Iris pigment epithelial cell (primary cell): ENCODE measurements around the gene ABCA9.
"Not testable (repeated sequence)": the region's sequence is repeated elsewhere in the genome, so short reads cannot be mapped to it uniquely, and the experiment has no call there.

Experiments
- DNase-seq: peaks from one replicate; pipeline ENCODE4 v3.0.0-alpha.2; 2011; ENCODE audit warnings: low read depth

Gene ABCA9, protein sequence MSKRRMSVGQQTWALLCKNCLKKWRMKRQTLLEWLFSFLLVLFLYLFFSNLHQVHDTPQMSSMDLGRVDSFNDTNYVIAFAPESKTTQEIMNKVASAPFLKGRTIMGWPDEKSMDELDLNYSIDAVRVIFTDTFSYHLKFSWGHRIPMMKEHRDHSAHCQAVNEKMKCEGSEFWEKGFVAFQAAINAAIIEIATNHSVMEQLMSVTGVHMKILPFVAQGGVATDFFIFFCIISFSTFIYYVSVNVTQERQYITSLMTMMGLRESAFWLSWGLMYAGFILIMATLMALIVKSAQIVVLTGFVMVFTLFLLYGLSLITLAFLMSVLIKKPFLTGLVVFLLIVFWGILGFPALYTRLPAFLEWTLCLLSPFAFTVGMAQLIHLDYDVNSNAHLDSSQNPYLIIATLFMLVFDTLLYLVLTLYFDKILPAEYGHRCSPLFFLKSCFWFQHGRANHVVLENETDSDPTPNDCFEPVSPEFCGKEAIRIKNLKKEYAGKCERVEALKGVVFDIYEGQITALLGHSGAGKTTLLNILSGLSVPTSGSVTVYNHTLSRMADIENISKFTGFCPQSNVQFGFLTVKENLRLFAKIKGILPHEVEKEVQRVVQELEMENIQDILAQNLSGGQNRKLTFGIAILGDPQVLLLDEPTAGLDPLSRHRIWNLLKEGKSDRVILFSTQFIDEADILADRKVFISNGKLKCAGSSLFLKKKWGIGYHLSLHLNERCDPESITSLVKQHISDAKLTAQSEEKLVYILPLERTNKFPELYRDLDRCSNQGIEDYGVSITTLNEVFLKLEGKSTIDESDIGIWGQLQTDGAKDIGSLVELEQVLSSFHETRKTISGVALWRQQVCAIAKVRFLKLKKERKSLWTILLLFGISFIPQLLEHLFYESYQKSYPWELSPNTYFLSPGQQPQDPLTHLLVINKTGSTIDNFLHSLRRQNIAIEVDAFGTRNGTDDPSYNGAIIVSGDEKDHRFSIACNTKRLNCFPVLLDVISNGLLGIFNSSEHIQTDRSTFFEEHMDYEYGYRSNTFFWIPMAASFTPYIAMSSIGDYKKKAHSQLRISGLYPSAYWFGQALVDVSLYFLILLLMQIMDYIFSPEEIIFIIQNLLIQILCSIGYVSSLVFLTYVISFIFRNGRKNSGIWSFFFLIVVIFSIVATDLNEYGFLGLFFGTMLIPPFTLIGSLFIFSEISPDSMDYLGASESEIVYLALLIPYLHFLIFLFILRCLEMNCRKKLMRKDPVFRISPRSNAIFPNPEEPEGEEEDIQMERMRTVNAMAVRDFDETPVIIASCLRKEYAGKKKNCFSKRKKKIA (N-terminal part only)

DNA sequence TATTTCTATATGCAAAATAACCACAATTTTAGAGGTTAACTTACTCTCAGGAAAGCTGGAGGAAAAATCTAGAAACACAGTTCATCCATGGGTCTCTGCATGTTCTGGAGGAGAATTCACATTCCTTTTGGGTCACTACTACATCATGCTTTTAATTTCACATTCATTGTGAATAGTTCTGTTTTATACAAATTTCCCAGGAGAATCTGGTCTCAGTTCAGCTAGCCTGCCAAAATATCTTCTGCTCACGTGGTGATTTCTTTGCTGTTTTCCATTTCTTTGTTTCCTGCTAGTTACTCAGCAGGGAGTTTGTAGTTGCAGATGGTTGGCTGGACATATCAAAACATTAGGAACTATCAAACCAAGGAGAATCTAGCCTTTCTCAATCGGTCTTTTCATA lies at the start of gene ABCA9:
TSS of gene ABCA9 (minus strand) at position 106 of the 400 bp plus-strand sequence. CDS start 9,801 bp downstream, outside the sequence.
- DNase-seq = peak; percentile 49

- no peak for DNase-seq
Measured at GRCh38 chr17:69105907-69106730, 45.4 kb upstream of the ABCA9 start.

DNA sequence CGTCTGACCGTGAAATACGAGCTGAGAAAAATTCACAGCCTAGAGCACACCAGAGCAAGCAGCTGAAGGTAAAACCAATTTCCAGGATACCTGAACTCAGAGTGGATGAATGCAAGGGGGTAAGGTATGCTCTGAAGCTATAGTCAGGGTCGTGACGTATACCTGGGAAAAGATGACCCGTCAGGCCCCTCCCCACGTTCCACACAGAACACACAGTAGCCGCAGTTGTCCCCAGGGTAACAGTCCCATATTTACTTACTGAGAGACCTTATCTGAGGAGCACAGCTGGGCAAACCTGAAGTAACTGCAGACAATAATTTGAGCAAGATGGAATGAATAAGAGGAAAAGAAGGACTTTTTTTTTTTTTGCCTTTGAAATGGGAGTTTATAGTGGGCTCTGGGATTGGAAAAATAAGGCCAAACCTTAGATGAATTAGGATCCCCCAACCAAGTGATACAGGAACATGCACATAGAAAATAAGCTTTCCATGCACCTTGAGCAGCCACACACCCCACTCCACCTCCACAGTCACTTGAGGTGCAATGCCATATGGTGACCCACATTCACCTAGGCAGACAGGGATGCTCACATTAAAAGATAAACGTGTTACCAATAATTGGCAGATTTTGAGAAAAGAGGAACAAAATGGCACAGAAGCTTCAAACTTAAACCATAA lies 43.0 kb upstream of the ABCA9 start:
- DNase-seq = no peak

DNA sequence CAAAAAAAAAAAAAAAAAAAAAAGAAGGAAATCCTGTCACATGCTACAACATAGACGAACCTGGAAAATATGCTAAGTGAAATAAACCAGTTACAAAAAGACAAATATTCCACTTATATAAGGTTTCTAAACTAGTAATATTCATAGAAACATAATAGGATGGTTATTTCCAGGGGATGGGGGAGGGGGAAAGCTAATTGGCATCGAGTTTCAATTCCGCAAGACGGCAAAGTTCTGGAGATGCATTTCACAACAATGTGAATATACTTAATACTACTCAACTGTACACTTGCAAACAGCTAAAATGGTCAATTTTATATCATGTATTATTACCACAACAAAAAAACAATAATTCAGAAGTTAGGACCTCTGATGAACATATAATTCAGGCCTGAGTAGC lies 37.9 kb upstream of the ABCA9 start:
- DNase-seq = no peak

GRCh38 chr17:69096541-69096940 lies 35.8 kb upstream of the ABCA9 start:
- no peak for DNase-seq

DNA sequence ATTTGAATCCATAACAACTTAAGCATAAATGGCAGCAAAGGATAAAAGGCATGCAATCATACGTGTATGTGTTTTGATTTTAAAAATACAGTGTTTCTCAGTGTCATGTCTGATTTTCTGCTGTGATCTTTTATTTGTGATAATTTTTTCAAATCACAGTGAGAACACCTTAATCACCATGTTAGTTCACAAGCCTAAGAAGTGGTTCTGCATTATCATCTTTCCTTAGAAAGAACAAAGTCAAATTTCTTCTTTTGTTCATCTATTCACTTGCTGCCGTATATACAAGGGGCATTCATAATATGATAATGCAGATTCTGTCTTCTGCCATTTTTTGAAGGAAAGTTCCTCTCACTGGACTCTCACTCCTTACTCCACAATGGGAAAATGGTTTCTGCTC lies 33.3 kb upstream of the ABCA9 start:
- no peak for DNase-seq

GRCh38 chr17:69093279-69093789 lies 32.6 kb upstream of the ABCA9 start:
- DNase-seq = peak; percentile 12

DNA sequence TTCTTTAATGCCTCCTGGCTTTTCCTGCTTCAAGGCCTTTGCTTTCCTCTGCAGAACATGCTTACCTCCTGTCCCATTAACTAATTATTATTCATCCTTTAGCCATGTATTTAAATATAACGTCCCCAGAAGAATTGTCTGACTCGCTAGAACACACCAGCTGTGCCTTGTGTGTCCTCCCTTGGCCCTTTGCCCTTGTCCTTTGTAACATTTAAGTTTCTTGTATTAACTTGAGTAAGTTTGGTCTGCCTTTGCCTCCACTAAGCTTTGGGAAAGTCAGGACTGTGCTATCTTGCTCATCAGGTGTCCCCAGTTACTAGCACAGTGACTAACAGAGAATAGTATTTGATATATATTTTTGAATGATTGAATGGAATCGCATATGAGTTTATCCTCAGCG lies 29.6 kb upstream of the ABCA9 start:
- DNase-seq = no peak

DNA sequence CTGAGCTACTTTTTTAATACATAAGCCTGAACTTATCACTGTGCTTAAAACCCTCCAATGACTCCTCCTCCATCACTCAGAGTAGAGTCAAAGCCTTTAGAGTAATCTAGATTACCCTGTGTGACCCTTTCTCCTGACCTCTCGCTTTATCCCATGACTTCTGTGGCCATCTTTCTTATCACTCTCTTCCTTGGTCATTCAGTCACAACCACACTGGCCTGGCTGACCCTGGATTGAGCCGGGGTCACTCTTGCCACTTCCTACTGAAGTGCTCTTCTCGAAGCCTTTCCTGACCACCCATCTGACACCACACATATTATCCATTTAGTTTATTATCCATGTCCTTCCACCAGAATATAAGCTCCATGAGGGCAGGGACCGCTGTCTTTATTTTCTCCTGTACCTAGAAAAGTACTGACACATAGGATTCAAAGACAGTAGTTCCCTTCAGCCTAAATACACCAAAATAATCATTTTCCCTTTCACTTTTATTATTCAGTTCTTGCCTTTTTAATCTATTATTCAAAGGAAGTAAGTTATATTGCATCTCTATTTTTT lies 28.0 kb upstream of the ABCA9 start:
- DNase-seq = no peak

GRCh38 chr17:69086641-69087040 lies 25.9 kb upstream of the ABCA9 start:
- DNase-seq = no peak

- DNase-seq = peak; percentile 17
Measured at GRCh38 chr17:69084911-69085310, 24.2 kb upstream of the ABCA9 start.

- DNase-seq = no peak
Measured at GRCh38 chr17:69082696-69083095, 22.0 kb upstream of the ABCA9 start.

- no peak for DNase-seq
Measured at GRCh38 chr17:69078864-69079263, 18.1 kb upstream of the ABCA9 start.

GRCh38 chr17:69075823-69076222 lies 15.1 kb upstream of the ABCA9 start:
- DNase-seq = no peak

GRCh38 chr17:69073392-69073791 lies 12.7 kb upstream of the ABCA9 start:
- DNase-seq = not testable (repeated sequence)

DNA sequence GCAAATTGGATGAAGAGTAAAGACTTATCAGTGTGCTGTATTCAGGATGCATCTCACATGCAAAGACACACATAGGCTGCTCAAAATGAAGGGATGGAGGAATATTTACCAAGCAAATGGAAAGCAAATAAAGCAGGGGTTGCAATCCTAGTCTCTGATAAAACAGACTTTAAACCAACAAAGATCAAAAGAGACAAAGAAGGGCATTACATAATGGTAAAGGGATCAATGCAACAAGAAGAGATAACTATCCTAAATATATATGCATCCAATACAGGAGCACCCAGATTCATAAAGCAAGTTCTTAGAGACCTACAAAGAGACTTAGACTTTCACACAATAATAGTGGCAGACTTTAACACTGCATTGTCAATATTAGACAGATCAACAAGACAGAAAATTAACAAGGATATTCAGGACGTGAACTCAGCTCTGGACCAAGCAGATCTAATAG lies 12.1 kb upstream of the ABCA9 start:
- not testable (repeated sequence) for DNase-seq

DNA sequence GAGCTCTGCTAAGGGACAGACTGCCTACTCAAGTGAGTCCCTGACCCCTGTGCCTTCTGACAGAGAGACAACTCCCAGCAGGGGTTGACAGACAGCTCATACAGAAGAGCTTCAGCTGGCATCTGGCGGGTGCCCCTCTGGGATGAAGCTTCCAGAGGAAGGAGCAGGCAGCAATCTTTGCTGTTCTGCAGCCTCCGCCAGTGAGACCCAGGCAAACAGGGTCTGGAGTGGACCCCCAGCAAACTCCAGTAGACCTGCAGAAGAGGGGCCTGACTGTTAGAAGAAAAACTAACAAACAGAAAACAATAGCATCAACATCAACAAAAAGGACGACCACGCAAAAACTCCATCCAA lies 10.5 kb upstream of the ABCA9 start:
- DNase-seq = not testable (repeated sequence)

DNA sequence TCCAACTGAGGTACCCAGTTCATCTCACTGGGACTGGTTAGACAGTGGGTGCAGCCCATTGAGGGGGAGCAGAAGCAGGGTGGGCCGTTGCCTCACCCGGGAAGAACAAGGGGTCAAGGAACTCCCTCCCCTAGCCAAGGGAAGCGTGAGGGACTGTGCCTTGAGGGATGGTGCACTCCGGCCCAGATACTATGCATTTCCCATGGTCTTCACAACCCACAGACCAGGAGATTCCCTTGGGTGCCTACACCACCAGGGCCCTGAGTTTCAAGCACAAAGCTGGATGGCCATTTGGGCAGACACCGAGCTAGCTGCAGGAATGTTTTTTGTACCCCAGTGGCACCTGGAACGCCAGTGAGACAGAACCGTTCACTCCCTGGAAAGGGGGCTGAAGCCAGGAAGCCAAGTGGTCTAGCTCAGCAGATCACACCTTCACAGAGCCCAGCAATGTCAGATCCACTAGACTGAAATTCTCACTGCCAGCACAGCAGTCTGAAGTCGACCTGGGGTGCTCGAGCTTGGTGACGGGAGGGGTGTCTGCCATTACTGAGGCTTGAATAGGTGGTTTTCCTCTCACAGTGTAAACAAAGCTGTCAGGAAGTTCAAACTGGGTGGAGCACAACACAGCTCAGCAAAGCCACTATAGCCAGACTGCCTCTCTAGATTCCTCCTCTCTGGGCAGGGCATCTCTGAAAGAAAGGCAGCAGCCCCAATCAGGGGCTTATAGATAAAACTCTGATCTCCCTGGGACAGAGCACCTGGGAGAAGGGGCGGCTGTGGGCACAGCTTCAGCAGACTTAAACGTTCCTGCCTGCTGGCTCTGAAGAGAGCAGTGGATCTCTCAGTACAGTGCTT lies 9.9 kb upstream of the ABCA9 start:
- DNase-seq = not testable (repeated sequence)

GRCh38 chr17:69069226-69069750 lies 8.6 kb upstream of the ABCA9 start:
- no peak for DNase-seq
